ENCODE measurements around the gene ETFBKMT. TPM values are rescaled to one million over a fixed set of nuclear protein-coding genes. Genes with fewer than 3 reads are reported as not detected.

ETFBKMT gene
- polyA plus RNA-seq, 1 of the 3 experiments (the other 2 are of a cell fraction): 1.6 TPM

GRCh38 chr12:31682136-31682962, 22.9 kb downstream of the ETFBKMT start:
- 66% methylated on average over 10 of the region's 10 CpGs for WGBS (ENCODE audit: low lambda C conversion rate)

GRCh38 chr12:31685801-31686200, 26.3 kb downstream of the ETFBKMT start:
- WGBS (ENCODE audit: low lambda C conversion rate): 95% methylated on average over 3 of the region's 3 CpGs
- ChIA-PET POLR2A (no interaction called here), CTCF (interaction anchor here (1.0 kb wide), 2 partner anchors 33 to 176 kb away, joined by 3 to 4 read pairs; no protein-coding TSS in a partner anchor)
- Histone ChIP-seq H3F3A (replicated peaks; ENCODE audit: insufficient read depth) (peaks cover 4% of the 10 kb centered on the region), H3K27me3 (ENCODE audit: insufficient read depth) (no peaks in the 10 kb centered on the region), H3K79me2 (ENCODE audit: insufficient read depth) (no peaks in the 10 kb centered on the region), H3K4me1 (ENCODE audit: control insufficient read depth in 1 of 2, insufficient read depth in 2 of 2, low read depth in 1 of 2, low read length in 1 of 2) (no peaks in the 10 kb centered on the region), H2AFZ (ENCODE audit: low read depth) (no peak overlapping the region), H4K20me1 (ENCODE audit: insufficient read depth) (no peaks in the 10 kb centered on the region), H3K9me2 (no peaks in the 10 kb centered on the region), H3K9me3 (no peaks in the 10 kb centered on the region), H3K4me2 (no peak overlapping the region), H3K9ac (no peak overlapping the region), H3K27ac (ENCODE audit: low read depth in 2 of 2, low read length in 1 of 2) (no peak overlapping the region), H3K36me3 (replicated peaks in 1 of 2; ENCODE audit: control insufficient read depth in 1 of 2, insufficient read depth in 2 of 2, low read length in 1 of 2) (peaks cover 0 to 26% of the 10 kb centered on the region in 2 experiments), H3K4me3 (ENCODE audit: low read depth in 2 of 2, low read length in 1 of 2) (no peak overlapping the region)
- TF ChIP-seq CHD2 (IDR thresholded peaks at IDR 0.05; ENCODE audit: low read length, partially characterized antibody) (no peak), REST (IDR thresholded peaks at IDR 0.05; ENCODE audit: low read depth, low read length) (no peak), GABPA (IDR thresholded peaks at IDR 0.05; ENCODE audit: low read depth) (no peak), SMC3 (IDR thresholded peaks at IDR 0.05; ENCODE audit: low read depth, low read length) (no peak), TAF1 (IDR thresholded peaks at IDR 0.05; ENCODE audit: borderline replicate concordance, low read depth, low read length) (no peak), TEAD4 (IDR thresholded peaks at IDR 0.05; ENCODE audit: borderline replicate concordance, insufficient read depth) (no peak), EP300 (IDR thresholded peaks at IDR 0.05; ENCODE audit: borderline replicate concordance in 1 of 2, low read depth in 1 of 2, low read length in 1 of 2) (no peak), RXRA (IDR thresholded peaks at IDR 0.05; ENCODE audit: borderline replicate concordance, low read depth) (no peak), TCF12 (IDR thresholded peaks at IDR 0.05) (no peak), MXI1 (IDR thresholded peaks at IDR 0.05; ENCODE audit: low read depth, low read length) (no peak), ELF1 (IDR thresholded peaks at IDR 0.05) (no peak), YY1 (IDR thresholded peaks at IDR 0.05; ENCODE audit: low read depth) (no peak), RCOR1 (IDR thresholded peaks at IDR 0.05; ENCODE audit: low read length) (no peak), IRF3 (IDR thresholded peaks at IDR 0.05; ENCODE audit: low read depth, low read length) (no peak), NFIC (IDR thresholded peaks at IDR 0.05; ENCODE audit: borderline replicate concordance) (no peak), RAD21 (IDR thresholded peaks at IDR 0.05; ENCODE audit: low read length) (no peak)
- no peak for DNase-seq

More at GRCh38 chr12:31682136-31682962, 22.9 kb downstream of the ETFBKMT start:
- peak; percentile 56 for DNase-seq
- H4K20me1 ChIP-seq (ENCODE audit: insufficient read depth): no peaks in the 10 kb centered on the region
- H3K27ac ChIP-seq (ENCODE audit: low read depth in 2 of 2, low read length in 1 of 2): no peak overlapping the region
- no peaks in the 10 kb centered on the region for H3K27me3 ChIP-seq (ENCODE audit: insufficient read depth)
- no peaks in the 10 kb centered on the region for H3K9me2 ChIP-seq
- H3K4me2 ChIP-seq: no peak overlapping the region
- peak; percentile 67 for TF ChIP-seq CTCF (IDR thresholded peaks at IDR 0.05)
- peak; percentile 95 for TF ChIP-seq RAD21 (IDR thresholded peaks at IDR 0.05; ENCODE audit: low read length)
- TF ChIP-seq SMC3 (IDR thresholded peaks at IDR 0.05; ENCODE audit: low read depth, low read length): peak; percentile 92
- TF ChIP-seq CHD2 (IDR thresholded peaks at IDR 0.05; ENCODE audit: low read length, partially characterized antibody): no peak
- H3K36me3 ChIP-seq (replicated peaks in 1 of 2; ENCODE audit: control insufficient read depth in 1 of 2, insufficient read depth in 2 of 2, low read length in 1 of 2): peaks cover 0 to 19% of the 10 kb centered on the region in 2 experiments
- POLR2A ChIA-PET: no interaction called here
- H2AFZ ChIP-seq (ENCODE audit: low read depth): no peak overlapping the region
- no peaks in the 10 kb centered on the region for H3K9me3 ChIP-seq
- H3K4me1 ChIP-seq (ENCODE audit: control insufficient read depth in 1 of 2, insufficient read depth in 2 of 2, low read depth in 1 of 2, low read length in 1 of 2): no peaks in the 10 kb centered on the region
- CTCF ChIA-PET: interaction anchor here (0.6 to 1.9 kb wide), 17 partner anchors 11 to 641 kb away, joined by 3 to 8 read pairs (median 3); partner anchors contain the start of genes BICD1 and RESF1
- no peak overlapping the region for H3K9ac ChIP-seq
- peaks cover 4% of the 10 kb centered on the region for H3F3A ChIP-seq (replicated peaks; ENCODE audit: insufficient read depth)
- peak overlapping the region in 1 of 2 experiments; percentile 27; a peak in 1 of 4 replicates for H3K4me3 ChIP-seq (ENCODE audit: low read depth in 2 of 2, low read length in 1 of 2)
- no peaks in the 10 kb centered on the region for H3K79me2 ChIP-seq (ENCODE audit: insufficient read depth)
